ENCODE results near the gene IL16. TPM values are rescaled to one million over a fixed set of nuclear protein-coding genes. Genes with fewer than 3 reads are reported as not detected.
"Not testable (repeated sequence)": the region's sequence is repeated elsewhere in the genome, so short reads cannot be mapped to it uniquely, and the experiment has no call there.

IL16 gene
- total and polyA plus RNA-seq, 2 donors = 10.6 to 20.7 TPM

DNA sequence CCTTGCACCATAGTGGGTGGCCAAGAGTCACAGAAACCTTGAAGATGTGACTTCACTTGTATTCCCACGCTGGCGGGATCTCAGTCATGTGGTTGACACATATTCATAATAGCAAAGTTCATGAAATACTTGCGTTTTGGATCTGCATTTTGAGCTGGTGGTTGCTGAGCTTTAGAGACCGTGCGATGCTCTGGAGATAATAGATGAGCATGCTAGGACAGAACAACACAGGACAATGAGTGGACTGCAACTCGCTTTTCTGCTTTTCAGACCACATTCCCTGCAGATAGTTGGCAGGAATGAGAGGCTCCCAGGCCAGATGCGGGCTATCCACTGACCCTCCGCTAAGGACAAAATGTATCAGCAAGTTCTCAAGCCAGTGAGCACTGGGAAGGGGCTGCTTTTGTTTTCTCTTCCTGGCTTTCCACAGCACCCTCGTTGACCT is 141.1 kb downstream of the IL16 start:
- 61% methylated on average over 9 of the region's 9 CpGs for WGBS
- no peaks in the 10 kb centered on the region for H3K4me1 ChIP-seq (ENCODE audit: insufficient read depth)
- no peak overlapping the region for H3K27ac ChIP-seq (ENCODE audit: low read depth)
- DNase-seq (ENCODE audit: extremely low spot score) = no peak
- H3K36me3 ChIP-seq (ENCODE audit: insufficient read depth) = no peaks in the 10 kb centered on the region
- no peak overlapping the region for H3K4me3 ChIP-seq (ENCODE audit: low read depth, low read length)

DNA sequence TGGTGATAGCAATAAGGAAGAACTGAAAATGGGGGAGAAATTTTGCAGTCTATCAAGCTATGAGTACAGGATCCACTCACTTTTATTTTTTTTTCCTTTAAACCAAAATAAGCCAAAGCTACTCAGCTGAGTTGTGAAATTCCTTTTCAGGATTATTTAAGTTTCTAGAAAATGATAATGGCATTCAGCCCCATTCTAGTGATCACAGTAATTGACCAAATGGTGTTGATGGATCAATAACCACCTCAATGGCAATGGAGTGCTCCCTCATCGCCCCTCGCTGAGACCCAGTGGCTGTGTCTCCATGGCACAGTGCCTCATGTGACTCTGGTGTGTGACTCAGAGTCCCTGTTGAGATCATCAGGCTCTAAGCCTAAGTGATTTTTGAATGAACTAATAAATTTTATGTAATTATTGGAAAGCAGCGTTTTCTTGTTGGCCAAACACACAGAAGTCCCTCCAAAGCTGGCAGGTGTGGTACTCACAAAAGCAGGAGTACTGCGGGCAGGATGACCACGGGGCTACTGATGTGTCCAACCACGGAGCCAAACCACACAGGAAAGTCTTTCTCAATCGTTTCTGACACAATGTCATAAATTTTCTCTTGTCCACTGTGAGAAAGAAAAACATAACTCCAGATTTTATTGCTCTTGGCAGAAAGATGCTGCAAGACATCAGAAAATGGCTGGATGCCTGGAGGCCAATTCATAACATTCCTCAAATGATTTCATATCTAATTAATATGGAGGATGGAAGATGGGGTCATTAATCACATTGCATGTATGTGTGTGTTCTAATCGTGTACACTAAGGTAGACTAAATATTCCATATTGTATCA is 141.7 kb downstream of the IL16 start:
- 19% methylated on average over 8 of the region's 8 CpGs for WGBS
- H3K27ac ChIP-seq (ENCODE audit: low read depth) = no peak overlapping the region

DNA sequence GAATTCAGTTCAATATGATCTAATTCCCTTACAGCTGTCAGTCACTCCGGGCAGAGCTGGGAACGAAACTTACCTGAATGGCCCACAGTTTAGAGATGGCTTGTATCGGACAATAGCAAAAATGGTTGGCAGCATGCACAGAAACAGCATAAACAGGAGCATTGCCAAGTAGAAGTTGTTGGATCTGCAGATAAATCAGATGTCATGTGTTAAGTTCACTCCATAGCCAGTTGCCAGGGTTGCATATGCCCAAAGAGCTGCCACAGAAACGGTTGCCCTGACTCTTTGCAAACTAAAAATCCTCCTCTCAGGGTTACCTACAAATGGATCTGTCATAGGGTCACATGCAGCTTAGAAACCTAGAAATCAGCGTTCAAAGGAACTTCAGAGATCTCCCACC is 142.6 kb downstream of the IL16 start:
- WGBS = 64% methylated on average over 5 of the region's 5 CpGs
- Histone ChIP-seq H3K4me3 (ENCODE audit: low read depth, low read length) (no peak overlapping the region), H3K36me3 (ENCODE audit: insufficient read depth) (no peaks in the 10 kb centered on the region), H3K4me1 (ENCODE audit: insufficient read depth) (no peaks in the 10 kb centered on the region), H3K27ac (ENCODE audit: low read depth) (no peak overlapping the region)
- DNase-seq (ENCODE audit: extremely low spot score) = no peak

More for the DNA sequence above, 141.7 kb downstream of the IL16 start:
- peak; percentile 68 for DNase-seq (ENCODE audit: extremely low spot score)
- Histone ChIP-seq H3K4me1 (ENCODE audit: insufficient read depth) (no peaks in the 10 kb centered on the region), H3K36me3 (ENCODE audit: insufficient read depth) (no peaks in the 10 kb centered on the region), H3K4me3 (ENCODE audit: low read depth, low read length) (no peak overlapping the region)

DNA sequence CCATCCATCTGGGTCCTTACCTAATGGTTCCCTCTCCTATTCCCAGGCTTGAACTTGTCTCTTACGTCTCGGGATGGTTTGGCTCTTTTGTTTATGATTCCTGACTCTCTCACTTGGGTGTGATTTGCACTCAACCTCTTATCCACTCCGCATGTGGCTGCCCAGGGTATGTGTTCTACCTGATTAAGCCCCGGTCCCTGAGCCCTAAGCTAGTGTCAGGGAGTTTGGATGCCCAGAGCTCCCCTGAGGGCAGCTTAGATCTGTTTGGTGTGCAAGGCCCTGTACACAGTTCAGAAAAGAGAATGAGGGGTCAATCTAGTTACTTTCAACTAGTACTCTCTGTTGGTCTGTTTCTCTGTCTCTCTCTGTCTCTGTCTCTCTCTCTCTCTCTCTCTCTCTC is 143.2 kb downstream of the IL16 start:
- Histone ChIP-seq H3K36me3 (ENCODE audit: insufficient read depth) (no peaks in the 10 kb centered on the region), H3K27ac (ENCODE audit: low read depth) (no peak overlapping the region), H3K4me1 (ENCODE audit: insufficient read depth) (no peaks in the 10 kb centered on the region), H3K4me3 (ENCODE audit: low read depth, low read length) (no peak overlapping the region)
- WGBS = 71% methylated on average over 4 of the region's 4 CpGs
- no peak for DNase-seq (ENCODE audit: extremely low spot score)

DNA sequence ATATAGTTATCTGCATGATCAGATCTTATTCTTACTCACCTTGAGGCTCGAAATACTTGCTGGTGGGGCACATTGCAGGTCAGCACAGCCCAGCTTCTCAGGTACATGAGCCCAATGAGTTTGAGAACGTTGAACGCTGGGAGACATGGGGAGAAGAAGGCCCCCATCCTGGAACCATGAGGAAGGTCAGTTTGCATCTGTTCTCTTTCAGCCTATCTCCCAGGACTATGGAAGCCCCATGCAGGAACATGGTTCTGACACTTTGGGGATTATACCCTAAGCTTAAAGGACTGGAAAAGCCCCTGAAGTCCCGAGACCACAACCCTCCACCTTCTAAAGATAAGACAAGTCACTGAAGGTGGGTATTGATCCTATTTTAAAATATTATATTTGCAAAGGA is 144.7 kb downstream of the IL16 start:
- DNase-seq (ENCODE audit: extremely low spot score) = no peak
- WGBS = 95% methylated on average over 4 of the region's 4 CpGs
- Histone ChIP-seq H3K4me1 (ENCODE audit: insufficient read depth) (no peaks in the 10 kb centered on the region), H3K4me3 (ENCODE audit: low read depth, low read length) (no peak overlapping the region), H3K36me3 (ENCODE audit: insufficient read depth) (no peaks in the 10 kb centered on the region), H3K27ac (ENCODE audit: low read depth) (no peak overlapping the region)

DNA sequence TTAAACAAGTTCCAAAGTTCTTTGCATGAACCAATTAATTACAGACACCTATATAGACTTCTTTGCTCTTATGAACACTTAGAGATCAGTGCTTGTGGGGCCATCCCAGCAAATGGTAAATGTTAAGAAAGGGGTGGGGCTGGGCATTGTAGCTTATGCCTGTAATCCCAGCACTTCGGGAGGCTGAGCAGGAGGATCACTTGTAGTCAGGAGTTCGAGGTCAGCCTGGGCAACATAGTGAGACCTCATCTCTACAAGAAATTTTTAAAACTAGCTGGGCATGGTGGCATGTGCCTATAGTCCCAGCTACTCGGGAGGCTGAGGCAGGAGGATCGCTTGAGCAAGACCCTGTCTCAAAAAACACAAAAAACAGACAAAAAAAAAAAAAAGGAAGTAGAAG is 146.7 kb downstream of the IL16 start:
- Histone ChIP-seq H3K27ac (ENCODE audit: low read depth) (no peak overlapping the region), H3K36me3 (ENCODE audit: insufficient read depth) (no peaks in the 10 kb centered on the region), H3K4me1 (ENCODE audit: insufficient read depth) (no peaks in the 10 kb centered on the region), H3K4me3 (ENCODE audit: low read depth, low read length) (no peak overlapping the region)
- DNase-seq (ENCODE audit: extremely low spot score) = no peak
- WGBS = 95% methylated on average over 4 of the region's 4 CpGs

DNA sequence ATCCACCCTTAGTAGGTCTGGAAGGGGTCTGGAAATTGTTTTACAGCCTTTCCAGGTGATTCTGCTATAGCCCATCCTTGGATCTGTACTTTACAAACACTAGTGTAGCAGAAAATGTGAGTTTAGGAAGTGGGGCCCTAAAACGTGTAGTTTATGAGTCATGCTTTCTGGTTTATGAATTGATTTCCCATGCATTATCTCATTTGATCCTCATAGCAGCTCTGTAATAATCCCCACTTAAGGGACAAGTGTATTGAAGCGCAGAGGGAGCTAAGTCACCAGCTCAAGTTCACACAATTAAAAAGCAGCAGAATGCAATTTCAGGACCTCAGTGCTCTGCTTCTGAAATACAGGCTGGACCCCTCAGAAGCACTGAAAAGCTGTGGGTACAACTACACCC is 149.9 kb downstream of the IL16 start:
- no peak for DNase-seq (ENCODE audit: extremely low spot score)
- Histone ChIP-seq H3K36me3 (ENCODE audit: insufficient read depth) (no peaks in the 10 kb centered on the region), H3K4me1 (ENCODE audit: insufficient read depth) (no peaks in the 10 kb centered on the region), H3K27ac (ENCODE audit: low read depth) (no peak overlapping the region), H3K4me3 (ENCODE audit: low read depth, low read length) (no peak overlapping the region)
- WGBS = 65% methylated on average over 2 of the region's 2 CpGs

DNA sequence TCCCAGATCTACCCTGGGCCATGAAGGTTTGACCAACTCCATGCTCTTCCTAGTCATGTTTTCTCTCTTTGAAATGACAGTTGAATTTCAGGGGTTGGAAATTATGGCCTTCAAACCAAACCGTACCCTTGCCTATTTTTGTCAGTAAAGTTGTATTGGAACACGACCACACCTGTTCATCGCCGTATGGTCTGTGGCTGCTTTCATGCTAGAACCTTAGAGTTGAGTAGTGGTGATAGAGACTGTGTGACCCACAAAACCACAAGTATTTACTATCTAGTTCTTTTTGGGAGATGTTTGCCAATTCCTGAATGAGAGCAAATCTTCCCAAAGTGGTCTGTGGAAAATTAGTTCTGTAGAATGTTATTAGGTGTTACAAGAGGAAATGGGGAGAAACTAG is 151.2 kb downstream of the IL16 start:
- Histone ChIP-seq H3K4me1 (ENCODE audit: insufficient read depth) (no peaks in the 10 kb centered on the region), H3K27ac (ENCODE audit: low read depth) (no peak overlapping the region), H3K36me3 (ENCODE audit: insufficient read depth) (no peaks in the 10 kb centered on the region), H3K4me3 (ENCODE audit: low read depth, low read length) (no peak overlapping the region)
- WGBS = 94% methylated on average over 4 of the region's 4 CpGs
- DNase-seq (ENCODE audit: extremely low spot score) = no peak

DNA sequence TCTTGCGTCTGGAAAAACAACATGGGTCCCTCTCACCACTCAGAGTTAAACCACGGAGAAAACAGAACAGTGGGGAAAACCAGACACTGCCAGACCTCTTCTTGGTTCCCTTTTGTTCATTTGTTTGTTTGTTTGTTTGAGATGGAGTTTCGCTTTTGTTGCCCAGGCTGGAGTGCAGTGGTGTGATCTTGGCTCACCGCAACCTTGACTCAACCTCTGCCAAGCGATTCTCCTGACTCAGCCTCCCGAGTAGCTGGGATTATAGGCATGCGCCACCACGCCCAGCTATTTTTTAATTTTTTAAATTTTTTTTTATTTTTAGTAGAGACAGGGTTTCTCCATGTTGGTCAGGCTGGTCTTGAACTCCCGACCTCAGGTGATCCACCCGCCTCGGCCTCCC is 152.0 kb downstream of the IL16 start:
- H3K36me3 ChIP-seq (ENCODE audit: insufficient read depth); H3K4me1 ChIP-seq (ENCODE audit: insufficient read depth); DNase-seq (ENCODE audit: extremely low spot score); H3K4me3 ChIP-seq (ENCODE audit: low read depth, low read length); H3K27ac ChIP-seq (ENCODE audit: low read depth): not testable (repeated sequence)
- WGBS = 94% methylated on average over 11 of the region's 11 CpGs

DNA sequence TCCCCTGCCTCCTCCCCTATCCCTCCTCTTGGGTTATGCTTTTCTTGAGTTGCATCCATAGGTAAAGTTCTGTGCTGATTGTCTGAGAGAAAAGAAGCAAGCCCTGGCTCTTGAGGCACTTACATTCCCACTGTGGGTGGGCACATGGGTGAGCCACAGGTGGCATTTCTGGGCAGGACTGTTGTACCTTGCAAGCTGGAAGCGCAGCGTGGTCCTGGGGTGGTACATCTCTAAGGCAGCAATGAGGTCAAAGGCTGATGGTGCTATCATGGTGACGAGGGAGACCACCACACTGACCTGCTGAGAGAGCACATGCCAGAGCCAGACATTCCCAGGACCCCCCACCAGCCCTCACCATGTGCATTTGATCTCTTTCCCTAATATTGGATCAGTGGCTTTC is 152.6 kb downstream of the IL16 start:
- 98% methylated on average over 3 of the region's 3 CpGs for WGBS
- Histone ChIP-seq H3K36me3 (ENCODE audit: insufficient read depth) (no peaks in the 10 kb centered on the region), H3K4me3 (ENCODE audit: low read depth, low read length) (no peak overlapping the region), H3K4me1 (ENCODE audit: insufficient read depth) (no peaks in the 10 kb centered on the region), H3K27ac (ENCODE audit: low read depth) (no peak overlapping the region)
- no peak for DNase-seq (ENCODE audit: extremely low spot score)

DNA sequence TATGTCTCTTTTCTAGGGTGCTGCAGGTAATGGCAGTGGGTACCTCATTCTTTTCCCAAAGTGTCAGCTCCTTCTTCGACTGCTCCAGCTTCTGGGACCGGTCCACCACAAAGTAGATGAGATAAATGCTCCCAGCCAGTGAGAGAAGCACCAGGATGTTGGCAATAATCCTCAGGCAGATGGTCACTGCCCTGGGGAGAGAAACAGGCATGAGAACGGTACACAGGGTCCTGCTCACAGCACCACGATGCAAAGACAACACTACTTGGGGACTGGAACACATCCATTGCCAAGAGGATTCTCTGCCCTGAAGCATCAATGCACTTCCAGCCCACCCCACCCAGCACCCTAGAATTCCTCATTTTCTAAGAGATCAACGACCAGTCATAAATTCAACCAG is 155.0 kb downstream of the IL16 start:
- no peaks in the 10 kb centered on the region for H3K4me1 ChIP-seq (ENCODE audit: insufficient read depth)
- H3K36me3 ChIP-seq (ENCODE audit: insufficient read depth) = no peaks in the 10 kb centered on the region
- 78% methylated on average over 5 of the region's 5 CpGs for WGBS
- DNase-seq (ENCODE audit: extremely low spot score) = no peak
- H3K27ac ChIP-seq (ENCODE audit: low read depth) = no peak overlapping the region
- no peak overlapping the region for H3K4me3 ChIP-seq (ENCODE audit: low read depth, low read length)

DNA sequence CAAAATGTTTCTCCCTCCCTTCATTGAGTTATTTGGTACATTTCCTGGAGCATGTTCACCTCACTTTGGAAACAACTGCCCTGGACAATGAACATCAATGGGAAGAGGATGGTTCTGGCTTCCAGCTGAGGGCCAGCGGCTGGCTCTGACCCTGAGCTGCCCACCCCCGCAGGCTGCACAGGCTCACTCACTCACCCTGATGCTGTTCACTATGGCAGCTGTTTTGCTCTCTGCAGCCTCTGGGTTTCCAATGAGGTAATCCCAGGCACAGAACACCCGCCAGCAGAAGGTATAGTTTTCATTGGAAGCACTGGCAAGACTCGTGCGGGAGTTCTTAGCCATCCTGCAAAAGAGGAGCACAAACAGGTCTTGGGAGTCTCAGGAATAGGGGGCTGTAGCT is 159.6 kb downstream of the IL16 start:
- no peaks in the 10 kb centered on the region for H3K36me3 ChIP-seq (ENCODE audit: insufficient read depth)
- no peak overlapping the region for H3K27ac ChIP-seq (ENCODE audit: low read depth)
- WGBS = 81% methylated on average over 5 of the region's 5 CpGs
- H3K4me3 ChIP-seq (ENCODE audit: low read depth, low read length) = no peak overlapping the region
- DNase-seq (ENCODE audit: extremely low spot score) = no peak
- H3K4me1 ChIP-seq (ENCODE audit: insufficient read depth) = no peaks in the 10 kb centered on the region

DNA sequence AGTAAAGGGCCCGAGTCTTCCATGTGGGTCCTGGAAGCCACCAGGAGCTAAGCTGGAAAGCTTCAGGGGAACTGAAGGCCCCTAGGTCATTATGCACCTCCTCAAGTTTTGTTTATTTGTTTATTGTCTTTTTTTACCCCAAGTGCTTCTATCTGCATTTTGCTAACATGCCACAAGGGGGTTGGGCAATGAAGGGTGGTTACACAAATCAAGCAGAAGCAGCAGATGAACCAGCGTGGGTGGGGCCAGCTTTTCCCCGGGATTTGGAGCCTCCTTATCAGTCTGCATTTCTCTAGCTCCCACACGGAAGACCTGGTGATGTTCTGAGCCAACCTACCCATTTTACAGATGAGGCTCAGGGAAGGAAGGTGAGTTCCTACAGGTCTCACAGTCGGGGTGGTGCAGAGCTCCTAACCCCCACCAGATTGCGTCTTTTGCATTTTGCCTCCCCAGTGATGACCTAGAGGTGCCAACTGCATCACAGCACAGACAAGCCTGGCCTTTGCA is 160.6 kb downstream of the IL16 start:
- no peaks in the 10 kb centered on the region for H3K36me3 ChIP-seq (ENCODE audit: insufficient read depth)
- WGBS = 79% methylated on average over 6 of the region's 6 CpGs
- DNase-seq (ENCODE audit: extremely low spot score) = no peak

DNA sequence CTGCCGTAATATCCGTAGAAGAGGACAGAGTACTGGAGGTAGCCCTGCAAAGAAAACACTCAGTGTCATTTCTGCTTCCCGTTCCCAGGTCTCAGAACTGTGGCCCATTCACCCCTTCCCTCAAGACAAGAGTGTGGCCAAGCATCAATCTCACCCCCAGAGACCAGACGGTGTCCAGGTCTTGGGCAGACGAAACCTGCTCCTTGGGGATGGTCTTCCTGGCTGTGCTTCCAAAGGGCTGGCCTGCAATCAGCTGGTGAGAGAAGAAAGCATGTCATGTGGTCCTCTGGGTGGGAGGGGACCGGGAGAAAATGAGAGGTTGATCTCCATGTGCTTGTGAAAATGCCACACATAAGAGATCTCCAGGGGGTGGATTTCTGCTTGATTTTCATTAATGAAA is 161.6 kb downstream of the IL16 start:
- H3K4me3 ChIP-seq (ENCODE audit: low read depth, low read length) = no peak overlapping the region
- no peak for DNase-seq (ENCODE audit: extremely low spot score)
- 96% methylated on average over 6 of the region's 6 CpGs for WGBS
- H3K4me1 ChIP-seq (ENCODE audit: insufficient read depth) = no peaks in the 10 kb centered on the region
- H3K27ac ChIP-seq (ENCODE audit: low read depth) = no peak overlapping the region
- no peaks in the 10 kb centered on the region for H3K36me3 ChIP-seq (ENCODE audit: insufficient read depth)

More for the DNA sequence above, 160.6 kb downstream of the IL16 start:
- no peak overlapping the region for H3K27ac ChIP-seq (ENCODE audit: low read depth)
- H3K4me1 ChIP-seq (ENCODE audit: insufficient read depth) = no peaks in the 10 kb centered on the region
- H3K4me3 ChIP-seq (ENCODE audit: low read depth, low read length) = no peak overlapping the region
